PC-9 (cell line): Measurements from ENCODE around the gene USP37. TPM values are rescaled to one million over a fixed set of nuclear protein-coding genes. Genes with fewer than 3 reads are reported as not detected.

Experiments used
- BruUV-seq: library from RNA; stranded (reverse); fragments of 400-500 nt; replicated peaks from 2 replicates; lab custom pipeline; 2021; lab: Mats Ljungman, UMichigan
- CTCF ChIA-PET: fragments of 300-600 bp; sonication (Branson Sonifier 250); formaldehyde crosslinking; loops from one replicate; lab custom pipeline; 2022; ENCODE audit warnings: antibody characterized with exemption; lab: Charles Lee
- POLR2A ChIA-PET: fragments of 300-600 bp; sonication (Branson Sonifier 250); formaldehyde crosslinking; loops from one replicate; lab custom pipeline; 2022; ENCODE audit warnings: antibody characterized with exemption; ENCODE audit not compliant: unreplicated experiment; lab: Charles Lee
- DNase-seq, 2 experiments: peaks; one replicate each; pipeline versions ENCODE4 v3.0.0 to v3.0.0-alpha.2; 2015 to 2022; ENCODE audit warnings: mixed read lengths in 1 of 2
- H2AFZ ChIP-seq: fragments of 200-600 bp; sonication (generic); 2 replicates; pipeline ENCODE4 v1.8.1; 2017; ENCODE audit warnings: antibody characterized with exemption
- H3F3A ChIP-seq: fragments of 200-600 bp; sonication (generic); 2 replicates; pipeline ENCODE4 v1.8.1; 2017; ENCODE audit warnings: antibody characterized with exemption, mild to moderate bottlenecking, low read depth; ENCODE audit not compliant: insufficient read depth
- H3K27ac ChIP-seq: fragments of 200-600 bp; sonication (generic); 2 replicates; pipeline ENCODE4 v1.6.1; 2016; ENCODE audit warnings: mixed run types
- H3K27me3 ChIP-seq: fragments of 200-600 bp; sonication (generic); 2 replicates; pipeline ENCODE4 v1.6.1; 2016; ENCODE audit warnings: low read depth, mixed run types; ENCODE audit not compliant: insufficient read depth
- H3K36me3 ChIP-seq: fragments of 200-600 bp; sonication (generic); 2 replicates; pipeline ENCODE4 v1.6.1; 2016; ENCODE audit warnings: low read depth, mixed run types
- H3K4me1 ChIP-seq: fragments of 200-600 bp; sonication (generic); replicated peaks from 2 replicates; pipeline ENCODE4 v1.6.1; 2016; ENCODE audit warnings: mixed run types; ENCODE audit not compliant: insufficient read depth
- H3K4me2 ChIP-seq: fragments of 200-600 bp; sonication (generic); 2 replicates; pipeline ENCODE4 v1.6.1; 2017; ENCODE audit warnings: mixed run types
- H3K4me3 ChIP-seq: fragments of 200-600 bp; sonication (generic); 2 replicates; pipeline ENCODE4 v1.6.1; 2016; ENCODE audit warnings: mixed run types
- H3K79me2 ChIP-seq: fragments of 200-600 bp; sonication (generic); 2 replicates; pipeline ENCODE4 v1.6.1; 2017; ENCODE audit warnings: low read depth, mixed run types
- H3K9me2 ChIP-seq: fragments of 200-600 bp; sonication (generic); 2 replicates; pipeline ENCODE4 v1.8.1; 2017; ENCODE audit warnings: mild to moderate bottlenecking; ENCODE audit not compliant: insufficient read depth
- H3K9me3 ChIP-seq: fragments of 200-600 bp; sonication (generic); 2 replicates; pipeline ENCODE4 v1.8.1; 2016; ENCODE audit warnings: low read depth; ENCODE audit not compliant: insufficient read depth
- H4K20me1 ChIP-seq: fragments of 200-600 bp; sonication (generic); 2 replicates; pipeline ENCODE4 v1.8.1; 2017; ENCODE audit not compliant: insufficient read depth
- EZH2 ChIP-seq: fragments of 200-600 bp; sonication (generic); IDR thresholded peaks from 2 replicates; pipeline ENCODE4 v1.8.0; 2017; ENCODE audit warnings: antibody characterized with exemption, low read depth
- intact Hi-C: fragments of 100-400 bp; cut with micrococcal nuclease; formaldehyde crosslinking; loops from one replicate; pipeline ENCODE4 v1.10.0; 2022; ENCODE audit not compliant: unreplicated experiment
- total RNA-seq: library from RNA; stranded (reverse); gene quantifications from 2 replicates; pipeline ENCODE4 v1.2.3, GENCODE V29; 2021
- TF ChIP-seq, protein P1 (sequence below): fragments of 200-600 bp; sonication (generic); conservative IDR thresholded peaks from 2 replicates; pipeline ENCODE4 v1.6.1; 2017; ENCODE audit warnings: mixed run types, antibody characterized with exemption, mild to moderate bottlenecking, moderate library complexity

USP37 gene
- total RNA-seq, 1 experiment from 2014 or later = 15.4 TPM

DNA sequence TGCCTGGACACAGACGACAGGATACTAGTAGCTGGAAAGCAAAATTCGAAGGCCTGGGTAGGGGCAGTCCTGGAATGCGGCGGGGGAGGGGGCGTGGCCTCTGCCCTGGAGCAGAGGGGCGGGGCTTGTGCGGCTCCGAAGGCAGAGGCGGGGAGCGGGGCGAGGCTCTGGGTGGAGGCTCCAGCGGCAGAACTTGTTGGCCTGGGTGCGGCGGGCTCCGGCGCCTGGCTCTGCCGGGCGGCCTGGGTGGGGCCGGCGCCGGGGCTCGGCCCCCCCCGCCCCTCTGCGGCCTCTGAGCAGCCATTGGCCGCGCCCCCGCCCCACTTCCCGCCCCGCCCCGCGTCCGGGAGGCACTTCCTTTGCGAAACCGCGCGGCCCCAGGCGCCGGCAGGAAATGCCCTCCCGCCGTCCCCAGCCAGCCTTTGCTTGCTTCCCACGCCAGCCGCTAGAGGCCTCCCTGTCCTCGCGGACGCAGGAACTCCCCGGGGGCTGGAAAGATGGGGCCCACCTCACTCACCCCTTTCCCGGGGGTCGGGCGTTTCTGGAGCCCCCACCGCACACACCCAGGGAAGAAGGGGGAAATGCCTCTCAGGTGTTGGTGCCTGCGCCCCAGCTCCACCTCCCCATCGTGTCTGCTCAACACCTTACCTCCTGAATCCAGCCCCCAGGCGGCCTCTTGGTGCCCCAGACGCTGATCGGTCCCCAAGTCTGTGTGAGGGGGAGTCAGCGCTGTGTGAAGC lies 161.8 kb downstream of the USP37 start:
- TF ChIP-seq EZH2 = no peak
- TF ChIP-seq, protein P1, sequence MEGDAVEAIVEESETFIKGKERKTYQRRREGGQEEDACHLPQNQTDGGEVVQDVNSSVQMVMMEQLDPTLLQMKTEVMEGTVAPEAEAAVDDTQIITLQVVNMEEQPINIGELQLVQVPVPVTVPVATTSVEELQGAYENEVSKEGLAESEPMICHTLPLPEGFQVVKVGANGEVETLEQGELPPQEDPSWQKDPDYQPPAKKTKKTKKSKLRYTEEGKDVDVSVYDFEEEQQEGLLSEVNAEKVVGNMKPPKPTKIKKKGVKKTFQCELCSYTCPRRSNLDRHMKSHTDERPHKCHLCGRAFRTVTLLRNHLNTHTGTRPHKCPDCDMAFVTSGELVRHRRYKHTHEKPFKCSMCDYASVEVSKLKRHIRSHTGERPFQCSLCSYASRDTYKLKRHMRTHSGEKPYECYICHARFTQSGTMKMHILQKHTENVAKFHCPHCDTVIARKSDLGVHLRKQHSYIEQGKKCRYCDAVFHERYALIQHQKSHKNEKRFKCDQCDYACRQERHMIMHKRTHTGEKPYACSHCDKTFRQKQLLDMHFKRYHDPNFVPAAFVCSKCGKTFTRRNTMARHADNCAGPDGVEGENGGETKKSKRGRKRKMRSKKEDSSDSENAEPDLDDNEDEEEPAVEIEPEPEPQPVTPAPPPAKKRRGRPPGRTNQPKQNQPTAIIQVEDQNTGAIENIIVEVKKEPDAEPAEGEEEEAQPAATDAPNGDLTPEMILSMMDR = peak; percentile 76
- Histone ChIP-seq H2AFZ (no peak overlapping the region), H3K9me2 (no peaks in the 10 kb centered on the region), H3K36me3 (no peaks in the 10 kb centered on the region), H3K79me2 (peaks cover 7% of the 10 kb centered on the region), H3K9me3 (no peaks in the 10 kb centered on the region), H3K27me3 (no peaks in the 10 kb centered on the region), H3K4me2 (peak overlapping the region; percentile 94), H4K20me1 (peaks cover 2% of the 10 kb centered on the region; the same call in 1 of the 2 replicates), H3K4me1 (peaks cover 17% of the 10 kb centered on the region), H3K27ac (peak overlapping the region; percentile 58), H3K4me3 (peak overlapping the region; percentile 63; the same call in 1 of the 2 replicates), H3F3A (peaks cover 18% of the 10 kb centered on the region; the same call in 1 of the 2 replicates)
- intact Hi-C loops = loop anchor here (1.0 to 2.0 kb wide), 4 partner anchors 38 to 242 kb away; partner anchors contain the start of genes CNOT9 and USP37
- ChIA-PET CTCF (interaction anchor here (1.6 kb wide), 1 partner anchor 134 kb away, joined by 4 read pairs; no protein-coding TSS in a partner anchor), POLR2A (interaction anchor here (0.6 kb wide), 2 partner anchors 41 to 131 kb away, joined by 4 to 5 read pairs; no protein-coding TSS in a partner anchor)
- BruUV-seq = no TSS peak
- peak; percentile 78 to 97 for DNase-seq

DNA sequence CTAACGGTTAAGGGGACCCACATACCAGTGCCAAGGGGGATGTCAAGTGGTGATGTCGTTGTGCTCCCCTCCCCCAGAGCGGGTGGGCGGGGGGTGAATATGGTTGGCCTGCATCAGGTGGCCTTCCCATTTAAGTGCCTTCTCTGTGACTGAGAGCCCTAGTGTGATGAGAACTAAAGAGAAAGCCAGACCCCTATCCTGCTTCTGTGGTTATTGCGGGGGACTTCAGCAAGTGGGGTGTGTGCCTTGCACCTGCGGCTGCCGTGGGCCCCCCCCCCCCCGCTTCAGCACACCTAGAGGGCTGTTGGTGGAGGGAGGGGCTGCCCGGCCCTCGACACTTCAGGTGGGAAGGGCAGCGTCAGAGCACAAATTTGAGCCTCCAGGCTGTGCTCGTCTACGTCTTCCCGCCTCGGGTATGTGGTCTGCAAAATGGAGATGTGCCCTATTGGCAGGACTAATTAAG lies 162.4 kb downstream of the USP37 start:
- TF ChIP-seq, protein P1 = no peak
- no peak for TF ChIP-seq EZH2
- H3K4me1 ChIP-seq = peaks cover 20% of the 10 kb centered on the region
- peaks cover 6% of the 10 kb centered on the region; the same call in 1 of the 2 replicates for H4K20me1 ChIP-seq
- peaks cover 12% of the 10 kb centered on the region for H3K79me2 ChIP-seq
- H3K9me2 ChIP-seq = no peaks in the 10 kb centered on the region
- ChIA-PET CTCF (interaction anchor here (1.6 kb wide), 1 partner anchor 133 kb away, joined by 4 read pairs; no protein-coding TSS in a partner anchor), POLR2A (interaction anchor here (0.6 kb wide), 1 partner anchor 131 kb away, joined by 5 read pairs; no protein-coding TSS in a partner anchor)
- H3K27me3 ChIP-seq = no peaks in the 10 kb centered on the region
- intact Hi-C loops = loop anchor here (1.0 to 2.0 kb wide), 4 partner anchors 39 to 243 kb away; partner anchors contain the start of genes CNOT9 and USP37
- no TSS peak for BruUV-seq
- peak overlapping the region; percentile 58 for H3K27ac ChIP-seq
- no peak for DNase-seq
- H3K36me3 ChIP-seq = no peaks in the 10 kb centered on the region
- no peaks in the 10 kb centered on the region for H3K9me3 ChIP-seq
- H3K4me3 ChIP-seq = peak overlapping the region; percentile 54; the same call in 1 of the 2 replicates
- no peak overlapping the region for H2AFZ ChIP-seq
- H3K4me2 ChIP-seq = peak overlapping the region; percentile 85
- H3F3A ChIP-seq = peaks cover 18% of the 10 kb centered on the region; the same call in 1 of the 2 replicates

DNA sequence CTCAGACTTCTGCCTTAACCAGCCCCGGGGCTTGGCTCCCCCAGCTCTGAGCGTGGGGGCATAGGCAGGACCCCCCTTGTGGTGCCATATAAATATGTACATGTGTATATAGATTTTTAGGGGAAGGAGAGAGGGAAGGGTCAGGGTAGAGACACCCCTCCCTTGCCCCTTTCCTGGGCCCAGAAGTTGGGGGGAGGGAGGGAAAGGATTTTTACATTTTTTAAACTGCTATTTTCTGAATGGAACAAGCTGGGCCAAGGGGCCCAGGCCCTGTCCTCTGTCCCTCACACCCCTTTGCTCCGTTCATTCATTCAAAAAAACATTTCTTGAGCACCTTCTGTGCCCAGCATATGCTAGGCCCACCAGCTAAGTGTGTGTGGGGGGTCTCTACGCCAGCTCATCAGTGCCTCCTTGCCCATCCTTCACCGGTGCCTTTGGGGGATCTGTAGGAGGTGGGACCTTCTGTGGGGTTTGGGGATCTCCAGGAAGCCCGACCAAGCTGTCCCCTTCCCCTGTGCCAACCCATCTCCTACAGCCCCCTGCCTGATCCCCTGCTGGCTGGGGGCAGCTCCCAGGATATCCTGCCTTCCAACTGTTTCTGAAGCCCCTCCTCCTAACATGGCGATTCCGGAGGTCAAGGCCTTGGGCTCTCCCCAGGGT lies 162.9 kb downstream of the USP37 start:
- H3K79me2 ChIP-seq = peaks cover 15% of the 10 kb centered on the region
- peaks cover 20% of the 10 kb centered on the region for H3K4me1 ChIP-seq
- H3K4me3 ChIP-seq = peak overlapping the region; percentile 54; the same call in 1 of the 2 replicates
- no peaks in the 10 kb centered on the region for H3K9me2 ChIP-seq
- ChIA-PET CTCF (interaction anchor here (1.6 kb wide), 1 partner anchor 132 kb away, joined by 4 read pairs; no protein-coding TSS in a partner anchor), POLR2A (interaction anchor here (0.6 kb wide), 1 partner anchor 107 kb away, joined by 7 read pairs; no protein-coding TSS in a partner anchor)
- H3K4me2 ChIP-seq = peak overlapping the region; percentile 85
- DNase-seq = no peak
- H2AFZ ChIP-seq = no peak overlapping the region
- no peaks in the 10 kb centered on the region for H3K36me3 ChIP-seq
- H3K27me3 ChIP-seq = no peaks in the 10 kb centered on the region
- TF ChIP-seq, protein P1 = no peak
- no peak for TF ChIP-seq EZH2
- BruUV-seq = no TSS peak
- intact Hi-C loops = no loop called here
- peaks cover 6% of the 10 kb centered on the region; the same call in 1 of the 2 replicates for H4K20me1 ChIP-seq
- H3K27ac ChIP-seq = peak overlapping the region; percentile 58
- peaks cover 18% of the 10 kb centered on the region; the same call in 1 of the 2 replicates for H3F3A ChIP-seq
- no peaks in the 10 kb centered on the region for H3K9me3 ChIP-seq
